Left cardiac atrium (tissue), 4 donors: ENCODE results near the gene RCAN2. TPM values are rescaled to one million over a fixed set of nuclear protein-coding genes. Genes with fewer than 3 reads are reported as not detected.
"Not testable (repeated sequence)": the region's sequence is repeated elsewhere in the genome, so short reads cannot be mapped to it uniquely, and the experiment has no call there.

Experiments
- ATAC-seq, 2 donors: fragments of 200-7000 bp; cut with Tn5 transposase; one replicate each; pipeline ENCODE4 v1.9.1; 2020; ENCODE audit warnings: mild to moderate bottlenecking in 2 of 2, moderate library complexity in 2 of 2
- DNase-seq: peaks from one replicate; pipeline ENCODE4 v3.0.0-alpha.2; 2020
- intact Hi-C, 2 donors: fragments of 100-400 bp; cut with DNase I; formaldehyde crosslinking; loops; one replicate each; pipeline versions ENCODE4 v1.14.1 to v1.15.1; 2022 to 2023
- total RNA-seq, 2 donors: library from RNA; stranded (reverse); fragmentation: NEBNext Ultra II Directional; extraction: Animal tissue kit (Norgen Biotek cat#: 25700); gene quantifications; one replicate each; pipeline ENCODE4 v1.2.1, GENCODE V29; 2021
- donor health status: DM: no; HTN: yes; CAD: no.
- donor health status: DM: no; HTN: yes; CAD: no; lungs with severe emphysema.
- donor health status: DM: yes; HTN: yes; CAD: no.
- donor health status: Dilated cardiomyopathy.

Gene RCAN2
- total RNA-seq, 2 donors from 2014 or later: 112 to 152 TPM

DNA sequence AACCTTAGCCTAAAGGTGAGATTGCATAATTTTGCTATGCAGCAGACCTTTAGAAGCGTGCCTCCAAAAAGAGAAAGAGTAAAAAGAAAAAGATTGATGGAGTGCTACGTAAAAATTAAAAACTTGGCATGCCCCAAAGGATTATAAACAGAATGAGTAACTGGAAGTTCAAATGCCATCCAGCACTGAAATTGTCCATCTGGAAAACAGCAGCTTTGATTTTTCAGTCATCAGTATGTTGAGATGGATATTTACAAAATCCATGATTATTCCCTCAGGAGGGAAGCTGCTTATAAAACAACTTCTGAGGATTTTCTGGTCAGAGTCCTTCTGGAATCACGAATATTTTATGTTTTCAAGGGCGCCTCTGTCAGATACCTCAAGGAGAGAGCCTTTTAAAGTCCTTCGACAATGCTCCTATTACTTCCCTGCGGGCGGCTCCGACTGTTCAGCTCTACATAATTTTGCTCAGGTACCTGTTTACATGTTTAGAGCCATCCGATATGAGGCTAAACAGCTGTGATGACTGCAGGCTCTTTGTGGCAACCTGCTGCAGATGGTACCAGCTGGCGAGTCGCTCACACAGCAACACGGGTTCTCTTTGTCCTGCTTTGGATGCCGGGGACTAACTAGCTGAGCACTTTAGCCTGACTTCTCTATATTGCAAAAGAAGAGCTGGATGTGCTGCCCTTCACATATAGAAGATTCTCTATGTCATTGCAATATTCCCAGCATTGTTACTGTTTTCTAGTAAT lies 83.3 kb downstream of the RCAN2 start:
- intact Hi-C loops: loop anchor here (10.0 kb wide), 2 partner anchors 313 to 483 kb away; no protein-coding TSS in a partner anchor
- ATAC-seq (peak in 1 of 2 donors; percentile 14), DNase-seq (no peak)

DNA sequence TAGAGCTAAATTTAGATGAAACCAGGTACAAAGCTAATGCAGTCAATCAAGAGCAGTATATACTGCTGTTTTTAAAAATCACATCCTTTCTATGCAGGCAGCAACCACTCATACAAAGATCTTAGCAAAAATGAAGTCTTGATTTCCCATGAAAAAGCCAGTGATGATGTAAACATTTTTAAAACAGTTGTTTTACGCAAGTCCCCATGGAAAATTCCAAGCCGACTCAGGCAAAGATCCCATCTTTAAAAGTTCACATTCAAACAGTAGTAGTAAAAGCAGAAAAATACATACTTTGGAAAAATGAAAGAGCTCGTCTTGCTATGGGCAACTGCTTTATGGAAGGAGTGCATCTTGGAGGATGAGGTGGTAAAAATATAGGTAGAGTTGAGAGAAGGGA lies 84.0 kb downstream of the RCAN2 start:
- DNase-seq (no peak), ATAC-seq (no peak)
- intact Hi-C loops: loop anchor here (10.0 kb wide), 2 partner anchors 312 to 482 kb away; no protein-coding TSS in a partner anchor

DNA sequence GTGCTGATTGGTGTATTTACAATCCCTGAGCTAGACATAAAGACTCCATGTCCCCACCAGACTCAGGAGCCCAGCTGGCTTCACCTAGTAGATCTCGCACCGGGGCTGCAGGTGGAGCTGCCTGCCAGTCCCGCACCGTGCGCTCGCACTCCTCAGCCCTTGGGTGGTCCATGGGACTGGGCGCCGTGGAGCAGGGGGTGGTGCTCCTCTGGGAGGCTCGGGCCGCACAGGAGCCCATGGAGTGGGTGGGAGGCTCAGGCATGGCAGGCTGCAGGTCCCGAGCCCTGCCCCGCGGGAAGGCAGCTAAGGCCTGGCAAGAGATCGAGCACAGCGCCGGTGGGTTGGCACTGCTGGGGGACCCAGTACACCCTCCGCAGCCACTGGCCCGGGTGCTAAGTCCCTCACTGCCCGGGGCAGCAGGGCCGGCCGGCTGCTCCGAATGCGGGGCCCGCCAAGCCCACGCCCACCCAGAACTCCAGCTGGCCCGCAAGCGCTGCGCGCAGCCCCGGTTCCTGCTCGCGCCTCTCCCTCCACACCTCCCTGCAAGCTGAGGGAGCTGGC lies 85.5 kb downstream of the RCAN2 start:
- not testable (repeated sequence) for DNase-seq, ATAC-seq
- intact Hi-C loops: loop anchor here (10.0 kb wide), 2 partner anchors 311 to 481 kb away; no protein-coding TSS in a partner anchor

DNA sequence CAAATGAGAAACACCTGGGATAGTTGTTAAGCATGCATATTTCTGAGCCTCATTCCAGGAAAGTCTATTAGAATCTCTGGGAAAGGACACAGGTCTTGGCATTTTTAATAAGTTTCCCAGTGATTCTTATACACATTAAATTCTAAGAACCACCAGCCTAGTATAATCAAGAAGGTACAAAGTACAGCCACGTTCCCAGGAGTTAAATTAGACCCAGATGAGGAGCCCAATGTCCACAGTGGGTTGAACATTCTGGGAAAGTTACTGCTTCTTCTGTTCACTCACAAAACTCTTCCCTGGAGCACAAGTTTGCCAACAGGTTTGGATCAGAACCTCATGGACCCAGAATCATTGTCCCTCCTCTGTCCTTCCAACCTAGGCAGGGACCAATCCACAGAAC lies 90.4 kb downstream of the RCAN2 start:
- ATAC-seq (no peak), DNase-seq (no peak)
- intact Hi-C loops: loop anchor here (10.0 kb wide), 2 partner anchors 306 to 476 kb away; no protein-coding TSS in a partner anchor

DNA sequence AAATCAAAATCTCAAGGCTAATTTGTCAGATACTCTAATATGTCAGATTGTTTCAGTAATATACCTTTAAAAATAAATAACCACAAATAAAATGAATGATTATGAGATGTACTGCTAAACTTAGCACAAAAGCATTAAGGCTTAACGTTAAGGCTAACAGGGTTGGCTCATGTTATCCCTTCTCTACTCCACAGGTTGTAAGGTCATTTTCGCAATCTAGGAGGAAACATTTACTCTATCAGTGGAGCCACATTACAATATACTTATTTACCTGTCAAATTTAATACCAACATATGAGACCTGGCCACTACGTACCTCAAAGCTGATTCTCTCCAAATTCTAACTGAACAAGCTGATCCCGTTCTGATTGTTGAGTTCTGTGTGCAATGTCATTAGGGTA lies 95.7 kb downstream of the RCAN2 start:
- DNase-seq (no peak), ATAC-seq (no peak)
- intact Hi-C loops: no loop called here

DNA sequence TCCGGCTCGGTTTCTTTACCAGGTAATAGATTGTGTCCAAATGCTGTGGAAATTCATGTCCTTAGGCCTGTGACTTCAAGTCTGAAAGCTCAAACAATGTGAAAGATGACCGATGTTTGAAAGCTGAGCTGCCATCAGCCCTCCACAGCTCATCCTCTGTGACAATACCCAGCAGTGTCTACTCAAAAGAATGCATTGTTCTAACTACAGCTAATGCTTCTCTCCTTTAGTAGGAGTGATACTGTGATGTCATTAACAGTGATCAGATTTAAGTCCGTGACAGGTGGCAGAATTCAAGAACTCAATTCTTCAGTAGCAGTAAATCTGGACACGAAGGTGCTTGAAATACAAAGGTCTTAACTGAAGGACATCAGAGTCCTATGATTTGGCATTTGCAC lies 97.3 kb downstream of the RCAN2 start:
- DNase-seq: no peak
- intact Hi-C loops: no loop called here
- no peak for ATAC-seq

DNA sequence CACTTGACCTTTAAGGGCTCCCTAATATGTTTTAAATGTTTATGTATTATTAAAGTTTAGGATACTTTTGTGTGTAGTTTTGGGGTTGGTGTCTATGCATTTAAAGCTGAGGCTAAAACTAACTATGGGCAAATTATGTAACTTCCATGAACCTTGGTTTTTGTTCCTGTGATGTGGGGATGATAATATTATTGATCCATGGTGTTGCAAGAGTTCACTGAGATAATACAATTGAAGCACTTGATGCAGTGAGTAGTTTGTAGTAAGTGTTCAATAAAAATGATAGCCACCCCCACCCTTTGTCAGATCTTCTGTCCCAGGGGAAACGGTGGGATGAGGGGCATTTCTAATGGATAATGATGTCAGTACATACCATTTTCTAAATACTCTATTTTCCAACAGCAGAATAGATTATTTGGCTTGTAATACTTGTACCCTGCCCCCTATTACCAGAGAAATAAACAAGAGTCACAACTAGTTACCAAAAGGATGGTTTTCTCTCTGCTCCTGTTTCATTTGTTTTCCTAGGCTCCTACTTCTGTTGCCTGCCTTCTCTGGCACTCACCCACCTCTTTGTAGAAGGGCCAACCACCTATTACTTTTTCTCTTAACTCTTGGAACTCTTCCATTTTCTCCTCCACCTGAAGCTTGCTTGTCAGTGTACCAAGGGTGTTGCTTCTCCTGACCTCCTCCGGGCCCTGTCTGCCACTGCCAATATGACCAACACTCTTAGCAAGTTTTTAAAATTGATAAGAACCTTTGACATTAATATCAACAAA lies 97.9 kb downstream of the RCAN2 start:
- intact Hi-C loops: no loop called here
- DNase-seq (no peak), ATAC-seq (no peak)

DNA sequence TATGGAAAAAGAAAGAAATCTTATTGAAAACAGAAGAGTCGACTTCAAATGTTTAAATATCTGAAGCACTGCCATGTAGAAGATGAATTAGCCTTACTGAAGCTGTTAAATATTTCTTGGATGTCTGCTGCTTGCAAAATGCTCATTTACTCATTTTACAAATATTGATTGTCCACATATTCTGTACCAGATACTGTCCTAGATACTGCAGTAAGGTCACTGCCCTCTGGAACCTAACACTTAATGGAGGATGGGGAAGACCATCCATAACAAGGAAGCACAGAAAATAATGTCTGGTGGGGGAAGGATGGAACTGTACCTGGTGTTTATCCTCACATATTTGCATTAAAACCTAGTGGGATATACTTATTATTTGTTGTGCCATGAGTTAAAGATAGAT lies 99.0 kb downstream of the RCAN2 start:
- intact Hi-C loops: no loop called here
- no peak for DNase-seq

DNA sequence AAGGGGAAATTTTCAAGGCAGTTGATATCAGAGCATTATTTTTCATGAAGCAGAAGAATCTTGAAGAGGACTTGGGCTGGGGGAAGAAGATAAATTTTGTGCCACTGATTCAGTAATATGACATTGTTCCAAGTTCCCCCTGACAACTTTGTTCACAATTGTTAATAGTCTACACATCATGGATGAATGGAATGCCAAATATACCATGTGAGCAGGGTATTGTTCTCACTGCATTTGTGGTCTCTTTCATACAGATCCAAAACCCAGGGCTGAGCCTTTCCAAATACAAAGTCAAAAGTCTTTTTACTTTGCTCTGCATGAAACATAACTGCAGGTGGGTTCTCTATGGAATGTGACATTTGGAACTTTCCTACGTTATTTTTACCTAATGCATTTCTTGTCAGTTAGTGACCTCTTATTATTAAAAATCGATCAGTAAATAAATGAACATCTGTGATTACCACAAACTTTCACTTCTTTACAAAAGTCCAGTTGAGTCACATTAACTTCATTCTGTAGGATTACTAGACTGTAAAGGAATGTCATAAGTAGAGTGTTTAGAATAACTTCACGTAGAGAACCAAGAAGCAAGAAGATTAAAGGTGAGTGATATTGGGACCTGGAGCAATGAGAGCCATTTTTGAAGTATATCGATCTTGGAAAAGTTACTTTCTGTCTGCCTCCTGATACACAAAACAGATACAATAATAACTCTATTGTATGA lies 100.9 kb downstream of the RCAN2 start:
- ATAC-seq (no peak), DNase-seq (no peak)
- intact Hi-C loops: no loop called here

More for the DNA sequence above, 99.0 kb downstream of the RCAN2 start:
- ATAC-seq: no peak

DNA sequence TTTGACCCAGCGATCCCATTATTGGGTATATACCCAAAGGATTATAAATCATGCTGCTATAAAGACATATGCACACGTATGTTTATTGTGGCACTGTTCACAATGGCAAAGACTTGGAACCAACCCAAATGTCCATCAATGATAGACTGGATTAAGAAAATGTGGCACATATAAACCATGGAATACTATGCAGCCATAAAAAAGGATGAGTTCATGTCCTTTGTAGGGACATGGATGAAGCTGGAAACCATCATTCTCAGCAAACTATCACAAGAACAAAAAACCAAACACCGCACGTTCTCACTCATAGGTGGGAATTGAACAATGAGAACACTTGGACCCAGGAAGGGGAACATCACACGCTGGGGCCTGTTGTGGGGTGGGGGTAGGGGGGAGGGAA lies 103.5 kb downstream of the RCAN2 start:
- DNase-seq, ATAC-seq, intact Hi-C loops: not testable (repeated sequence)

DNA sequence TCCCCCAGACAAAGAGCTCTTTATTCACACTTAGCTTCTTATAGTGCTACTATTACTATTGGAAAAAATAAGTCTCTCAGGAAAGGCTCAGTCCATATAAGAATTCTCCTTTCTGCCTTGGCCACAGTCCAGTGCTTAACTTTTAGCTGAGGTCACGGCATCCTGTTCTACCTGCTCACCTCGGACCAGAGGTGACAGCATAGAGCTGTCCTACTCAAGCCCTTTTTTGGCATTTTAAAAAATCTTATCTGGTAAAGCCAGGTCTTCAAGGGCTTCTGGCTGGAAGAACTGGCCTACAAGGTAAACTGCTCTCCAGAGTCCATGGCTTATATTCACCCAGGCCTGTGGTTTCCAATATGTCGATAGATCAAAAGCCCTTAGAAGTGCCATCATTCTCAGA lies 109.7 kb downstream of the RCAN2 start:
- DNase-seq (no peak), ATAC-seq (no peak)
- intact Hi-C loops: no loop called here

DNA sequence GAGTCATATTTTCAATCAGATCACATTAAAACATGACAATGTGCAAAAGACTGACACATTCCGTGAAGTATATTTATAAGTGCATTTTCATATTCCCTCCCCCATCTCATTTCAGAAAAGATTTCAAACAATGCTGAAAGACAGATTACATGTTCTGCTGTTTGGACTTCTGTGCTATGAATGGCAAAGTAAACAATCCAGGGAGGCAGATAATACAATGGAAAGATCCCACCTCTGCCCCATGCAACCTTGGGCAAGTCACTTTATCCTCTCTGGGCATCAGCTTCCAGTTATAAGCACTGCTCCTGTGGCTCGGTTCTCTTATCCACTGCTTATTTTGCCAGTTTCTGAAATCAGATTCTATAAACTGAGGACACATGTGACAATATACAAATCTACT lies 110.2 kb downstream of the RCAN2 start:
- intact Hi-C loops: no loop called here
- DNase-seq (no peak), ATAC-seq (no peak)

DNA sequence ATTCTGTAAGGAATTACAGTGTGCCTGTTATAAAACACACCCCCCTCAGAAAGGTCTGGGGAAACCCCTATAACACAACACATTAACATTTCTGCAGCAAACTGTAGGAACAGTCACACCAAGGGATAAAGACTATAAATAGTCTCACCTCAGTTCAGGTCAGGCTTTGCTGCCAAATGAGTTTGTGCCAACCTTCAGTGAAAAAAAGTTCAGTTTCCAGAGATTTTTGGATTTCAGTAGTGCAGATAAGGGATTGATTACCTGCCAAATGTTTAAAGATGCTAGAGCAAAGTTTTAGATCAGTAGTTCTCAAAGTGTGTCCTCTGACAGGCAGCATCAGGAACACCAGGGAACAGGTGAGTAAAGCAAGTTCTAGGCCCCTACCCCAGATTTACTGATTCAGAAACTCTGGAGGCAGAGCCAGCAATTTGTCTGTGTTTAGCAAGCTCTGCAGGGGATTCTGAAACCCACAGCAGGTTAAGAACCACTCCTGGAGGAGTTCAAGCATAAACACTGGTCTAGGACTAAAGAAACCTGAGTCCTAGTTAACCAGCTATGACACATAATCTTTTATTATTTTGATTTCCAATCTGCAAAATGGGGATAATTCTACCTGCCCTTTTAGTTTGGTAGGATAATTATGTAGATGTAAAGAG lies 111.0 kb downstream of the RCAN2 start:
- no peak for DNase-seq
- no peak for ATAC-seq
- intact Hi-C loops: no loop called here

DNA sequence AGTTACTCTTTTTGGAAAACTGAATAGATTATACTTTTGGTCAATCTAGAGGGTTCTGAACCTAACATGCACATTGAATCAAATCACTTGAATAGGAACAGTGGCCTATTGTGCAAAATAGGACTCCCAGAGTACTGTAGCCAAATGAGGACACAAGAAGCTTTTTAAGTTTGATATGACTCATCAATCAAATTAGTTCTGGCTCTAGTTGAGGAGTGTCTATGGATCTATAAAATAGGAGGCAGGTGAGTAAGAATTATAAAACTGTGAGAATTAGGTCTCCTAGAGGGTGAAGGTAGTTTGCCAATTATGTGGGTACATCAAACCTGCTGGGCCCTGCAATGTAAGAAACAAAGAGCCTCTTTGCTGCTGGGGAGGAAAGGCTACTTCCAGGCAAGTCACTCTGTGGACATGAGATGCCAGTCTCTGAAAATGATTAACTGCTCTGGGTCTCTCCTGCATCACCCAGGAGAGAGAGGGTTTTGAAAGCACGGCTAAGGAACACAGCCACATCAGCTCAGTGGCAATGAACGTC lies 112.3 kb downstream of the RCAN2 start:
- intact Hi-C loops: no loop called here
- no peak for DNase-seq
- peak in 1 of 2 donors; percentile 14 for ATAC-seq

DNA sequence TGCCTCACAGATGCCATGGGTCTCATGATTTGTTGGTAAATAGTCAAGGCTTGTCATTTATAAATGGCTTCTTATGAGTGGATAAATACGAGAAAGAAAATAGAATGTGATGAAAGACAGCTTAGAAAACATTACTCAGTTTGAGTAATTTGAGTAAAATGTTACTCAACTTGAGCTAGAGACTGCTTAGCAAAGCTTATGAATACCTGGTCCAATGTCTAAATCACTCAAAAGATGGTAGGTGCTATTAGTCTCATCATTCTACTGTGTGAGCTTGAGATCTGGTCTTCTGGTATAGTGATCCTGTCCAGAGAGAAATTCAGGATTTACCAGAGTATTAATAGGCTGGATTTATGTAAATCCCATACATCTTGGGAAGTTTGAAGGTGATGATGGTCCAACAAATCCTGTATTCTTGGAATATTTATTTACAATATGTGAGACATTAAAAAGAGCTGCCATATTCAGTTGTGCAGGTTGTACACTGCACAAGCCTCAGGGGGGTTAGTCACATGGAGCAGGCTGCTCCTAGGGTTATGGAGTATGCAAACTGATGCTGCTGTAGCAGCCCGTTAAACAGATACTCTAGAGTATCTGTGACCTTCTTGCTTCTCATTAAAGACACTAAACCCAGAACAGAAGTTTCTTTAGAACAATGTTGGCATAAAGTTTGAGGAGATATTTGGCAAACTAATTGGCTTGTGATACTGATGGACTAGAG lies 112.9 kb downstream of the RCAN2 start:
- DNase-seq (no peak), ATAC-seq (no peak)
- intact Hi-C loops: no loop called here

DNA sequence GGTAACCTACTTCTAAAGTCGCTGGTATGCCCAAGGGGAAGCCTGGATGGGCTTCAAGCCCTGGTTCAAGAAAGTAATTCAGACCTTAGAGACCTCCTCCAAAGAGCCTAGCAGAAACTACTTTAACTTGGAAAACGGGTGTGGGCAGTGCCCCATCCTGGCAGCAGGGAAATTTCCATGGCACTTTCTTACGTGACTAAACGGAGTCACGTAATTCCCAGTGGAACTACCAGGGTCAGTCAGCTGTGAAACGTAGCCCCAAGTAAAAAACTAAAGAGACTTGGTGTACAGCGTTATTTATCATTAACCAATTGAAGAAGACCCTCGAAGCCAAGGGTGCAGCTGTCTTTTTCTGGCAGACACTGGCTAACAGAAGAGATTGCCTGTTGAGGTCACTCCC lies 114.0 kb downstream of the RCAN2 start:
- no peak for ATAC-seq
- intact Hi-C loops: no loop called here
- no peak for DNase-seq

DNA sequence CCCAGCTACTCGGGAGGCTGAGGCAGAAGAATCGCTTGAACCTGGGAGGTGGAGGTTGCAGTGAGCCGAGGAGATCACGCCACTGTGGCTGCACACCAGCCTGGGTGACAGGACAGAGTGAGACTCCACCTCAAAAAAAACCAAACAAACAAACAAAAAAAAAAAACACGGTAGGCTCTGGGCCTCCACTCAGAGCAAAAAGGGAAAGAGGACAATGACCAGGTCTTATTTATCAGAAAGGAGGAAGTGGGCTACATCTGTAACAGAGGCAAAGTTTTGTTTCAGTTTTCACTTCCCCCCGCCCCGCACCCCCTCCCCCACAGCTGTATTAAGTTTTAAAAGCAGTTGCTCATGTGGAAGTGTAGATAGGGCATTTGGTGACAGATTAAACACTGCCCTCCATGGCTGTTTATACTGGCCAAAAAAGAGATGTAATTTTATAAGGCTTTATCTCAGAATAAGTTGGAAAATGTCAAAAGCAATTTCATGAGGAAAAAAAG lies 114.6 kb downstream of the RCAN2 start:
- DNase-seq (no peak), ATAC-seq (peak; percentile 44 to 57)
- intact Hi-C loops: no loop called here

DNA sequence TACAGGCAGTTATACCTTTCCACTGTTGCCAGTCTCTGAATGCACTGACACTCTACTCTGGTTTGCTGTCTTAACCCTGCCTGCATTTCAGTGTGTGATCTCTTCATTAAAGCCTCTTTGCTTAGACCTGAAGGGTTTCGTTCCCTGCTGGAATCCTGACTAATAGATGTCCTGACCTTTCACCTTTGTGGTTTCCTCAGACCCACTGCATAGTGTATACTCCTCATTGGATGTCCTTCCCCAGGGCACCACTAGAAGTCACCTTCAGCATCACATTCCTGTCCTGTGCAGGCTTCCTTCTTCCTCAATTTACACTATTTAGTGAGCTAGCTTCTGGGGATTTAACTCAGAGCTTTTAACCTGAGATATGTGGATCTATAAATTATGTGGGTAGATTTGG lies 120.6 kb downstream of the RCAN2 start:
- ATAC-seq (no peak), DNase-seq (no peak)
- intact Hi-C loops: no loop called here
